ENCODE measurements around the gene HLCS. TPM values are rescaled to one million over a fixed set of nuclear protein-coding genes. Genes with fewer than 3 reads are reported as not detected.
A peak's percentile ranks its signal among the peaks of the same experiment; 100 is the strongest.

HLCS gene
- polyA plus RNA-seq, 4 donors = 2.7 to 13.7 (median 4.9) TPM

- Histone ChIP-seq H3K4me3 (ENCODE audit: low read depth in 1 of 3, low read length in 3 of 3) (no peak overlapping the region), H3K9me3 (ENCODE audit: control insufficient read depth in 2 of 2, insufficient read depth in 1 of 2, low read depth in 1 of 2, low read length in 1 of 2) (no peaks in the 10 kb centered on the region), H3K36me3 (ENCODE audit: control insufficient read depth in 3 of 3, insufficient read depth in 2 of 3, low read depth in 1 of 3, low read length in 3 of 3) (no peaks in the 10 kb centered on the region), H3K27me3 (ENCODE audit: control insufficient read depth in 3 of 3, insufficient read depth in 3 of 3, low read length in 3 of 3) (peaks cover 3 to 33% (median 4%) of the 10 kb centered on the region in 3 donors), H3K4me1 (ENCODE audit: control insufficient read depth in 3 of 3, insufficient read depth in 2 of 3, low read depth in 1 of 3, low read length in 2 of 3) (peaks cover 0 to 4% (median 2%) of the 10 kb centered on the region in 3 donors), H3K27ac (ENCODE audit: low read depth in 1 of 3, low read length in 2 of 3) (no peak overlapping the region)
- 82 to 88% (median 85%) methylated on average over 5 of the region's 5 CpGs for WGBS, 3 donors
- no peak for FAIRE-seq
- no peak for DNase-seq
Measured at GRCh38 chr21:36745459-36745858, 221.0 kb downstream of the HLCS start.

- Histone ChIP-seq H3K36me3 (ENCODE audit: control insufficient read depth in 3 of 3, insufficient read depth in 2 of 3, low read depth in 1 of 3, low read length in 3 of 3) (no peaks in the 10 kb centered on the region), H3K4me1 (ENCODE audit: control insufficient read depth in 3 of 3, insufficient read depth in 2 of 3, low read depth in 1 of 3, low read length in 2 of 3) (peaks cover 0 to 4% (median 2%) of the 10 kb centered on the region in 3 donors), H3K9me3 (ENCODE audit: control insufficient read depth in 2 of 2, insufficient read depth in 1 of 2, low read depth in 1 of 2, low read length in 1 of 2) (no peaks in the 10 kb centered on the region), H3K4me3 (ENCODE audit: low read depth in 1 of 3, low read length in 3 of 3) (no peak overlapping the region), H3K27me3 (ENCODE audit: control insufficient read depth in 3 of 3, insufficient read depth in 3 of 3, low read length in 3 of 3) (peaks cover 3 to 33% (median 4%) of the 10 kb centered on the region in 3 donors), H3K27ac (ENCODE audit: low read depth in 1 of 3, low read length in 2 of 3) (no peak overlapping the region)
- WGBS, 3 donors = 52 to 54% (median 53%) methylated on average over 29 to 30 of the region's 30 CpGs
- DNase-seq (peak in 1 of 2 donors; percentile 17), FAIRE-seq (no peak)
Measured at GRCh38 chr21:36744560-36745231, 221.8 kb downstream of the HLCS start.

- FAIRE-seq (no peak), DNase-seq (peak in 1 of 2 donors; percentile 80)
- Histone ChIP-seq H3K4me3 (ENCODE audit: low read depth in 1 of 3, low read length in 3 of 3) (no peak overlapping the region), H3K4me1 (ENCODE audit: control insufficient read depth in 3 of 3, insufficient read depth in 2 of 3, low read depth in 1 of 3, low read length in 2 of 3) (peaks cover 0 to 4% (median 2%) of the 10 kb centered on the region in 3 donors), H3K9me3 (ENCODE audit: control insufficient read depth in 2 of 2, insufficient read depth in 1 of 2, low read depth in 1 of 2, low read length in 1 of 2) (no peaks in the 10 kb centered on the region), H3K36me3 (ENCODE audit: control insufficient read depth in 3 of 3, insufficient read depth in 2 of 3, low read depth in 1 of 3, low read length in 3 of 3) (no peaks in the 10 kb centered on the region), H3K27me3 (ENCODE audit: control insufficient read depth in 3 of 3, insufficient read depth in 3 of 3, low read length in 3 of 3) (peaks cover 3 to 33% (median 4%) of the 10 kb centered on the region in 3 donors), H3K27ac (ENCODE audit: low read depth in 1 of 3, low read length in 2 of 3) (no peak overlapping the region)
- 14 to 62% (median 42%) methylated on average over 3 of the region's 3 CpGs for WGBS, 3 donors
Measured at GRCh38 chr21:36744190-36744559, 222.3 kb downstream of the HLCS start.

- H3K27me3 ChIP-seq (ENCODE audit: control insufficient read depth in 3 of 3, insufficient read depth in 3 of 3, low read length in 3 of 3) = peaks cover 3 to 28% (median 4%) of the 10 kb centered on the region in 3 donors
- no peak overlapping the region for H3K27ac ChIP-seq (ENCODE audit: low read depth in 1 of 3, low read length in 2 of 3)
- FAIRE-seq = no peak
- 91 to 95% (median 93%) methylated on average over 9 of the region's 9 CpGs for WGBS, 3 donors
- no peaks in the 10 kb centered on the region for H3K9me3 ChIP-seq (ENCODE audit: control insufficient read depth in 2 of 2, insufficient read depth in 1 of 2, low read depth in 1 of 2, low read length in 1 of 2)
- no peak for DNase-seq
- no peaks in the 10 kb centered on the region for H3K36me3 ChIP-seq (ENCODE audit: control insufficient read depth in 3 of 3, insufficient read depth in 2 of 3, low read depth in 1 of 3, low read length in 3 of 3)
- no peak overlapping the region for H3K4me3 ChIP-seq (ENCODE audit: low read depth in 1 of 3, low read length in 3 of 3)
- H3K4me1 ChIP-seq (ENCODE audit: control insufficient read depth in 3 of 3, insufficient read depth in 2 of 3, low read depth in 1 of 3, low read length in 2 of 3) = peaks cover 0 to 4% (median 2%) of the 10 kb centered on the region in 3 donors
Measured at GRCh38 chr21:36743446-36743845, 223.0 kb downstream of the HLCS start.

GRCh38 chr21:36743008-36743407 lies 223.5 kb downstream of the HLCS start:
- Histone ChIP-seq H3K9me3 (ENCODE audit: control insufficient read depth in 2 of 2, insufficient read depth in 1 of 2, low read depth in 1 of 2, low read length in 1 of 2) (no peaks in the 10 kb centered on the region), H3K4me1 (ENCODE audit: control insufficient read depth in 3 of 3, insufficient read depth in 2 of 3, low read depth in 1 of 3, low read length in 2 of 3) (peaks cover 0 to 4% (median 0%) of the 10 kb centered on the region in 3 donors), H3K27ac (ENCODE audit: low read depth in 1 of 3, low read length in 2 of 3) (no peak overlapping the region), H3K36me3 (ENCODE audit: control insufficient read depth in 3 of 3, insufficient read depth in 2 of 3, low read depth in 1 of 3, low read length in 3 of 3) (no peaks in the 10 kb centered on the region), H3K4me3 (ENCODE audit: low read depth in 1 of 3, low read length in 3 of 3) (no peak overlapping the region), H3K27me3 (ENCODE audit: control insufficient read depth in 3 of 3, insufficient read depth in 3 of 3, low read length in 3 of 3) (peaks cover under 1 to 24% (median 2%) of the 10 kb centered on the region in 3 donors)
- DNase-seq (no peak), FAIRE-seq (no peak)
- 92 to 97% (median 92%) methylated on average over 7 of the region's 7 CpGs for WGBS, 3 donors

- Histone ChIP-seq H3K27ac (ENCODE audit: low read depth in 1 of 3, low read length in 2 of 3) (no peak overlapping the region), H3K27me3 (ENCODE audit: control insufficient read depth in 3 of 3, insufficient read depth in 3 of 3, low read length in 3 of 3) (peaks cover 0 to 22% (median 2%) of the 10 kb centered on the region in 3 donors), H3K4me3 (ENCODE audit: low read depth in 1 of 3, low read length in 3 of 3) (no peak overlapping the region), H3K36me3 (ENCODE audit: control insufficient read depth in 3 of 3, insufficient read depth in 2 of 3, low read depth in 1 of 3, low read length in 3 of 3) (no peaks in the 10 kb centered on the region), H3K4me1 (ENCODE audit: control insufficient read depth in 3 of 3, insufficient read depth in 2 of 3, low read depth in 1 of 3, low read length in 2 of 3) (no peaks in the 10 kb centered on the region), H3K9me3 (ENCODE audit: control insufficient read depth in 2 of 2, insufficient read depth in 1 of 2, low read depth in 1 of 2, low read length in 1 of 2) (no peaks in the 10 kb centered on the region)
- FAIRE-seq (no peak), DNase-seq (no peak)
- WGBS, 3 donors = 91 to 93% (median 92%) methylated on average over 21 of the region's 21 CpGs
Measured at GRCh38 chr21:36741506-36741905, 225.0 kb downstream of the HLCS start.

GRCh38 chr21:36738489-36739126 lies 227.9 kb downstream of the HLCS start:
- DNase-seq (no peak), FAIRE-seq (no peak)
- WGBS, 3 donors = 67 to 77% (median 77%) methylated on average over 12 of the region's 12 CpGs
- Histone ChIP-seq H3K4me3 (ENCODE audit: low read depth in 1 of 3, low read length in 3 of 3) (no peak overlapping the region), H3K4me1 (ENCODE audit: control insufficient read depth in 3 of 3, insufficient read depth in 2 of 3, low read depth in 1 of 3, low read length in 2 of 3) (no peaks in the 10 kb centered on the region), H3K27ac (ENCODE audit: low read depth in 1 of 3, low read length in 2 of 3) (no peak overlapping the region), H3K9me3 (ENCODE audit: control insufficient read depth in 2 of 2, insufficient read depth in 1 of 2, low read depth in 1 of 2, low read length in 1 of 2) (peaks cover 0 to 5% of the 10 kb centered on the region in 2 donors), H3K27me3 (ENCODE audit: control insufficient read depth in 3 of 3, insufficient read depth in 3 of 3, low read length in 3 of 3) (peaks cover 0 to 10% (median 0%) of the 10 kb centered on the region in 3 donors), H3K36me3 (ENCODE audit: control insufficient read depth in 3 of 3, insufficient read depth in 2 of 3, low read depth in 1 of 3, low read length in 3 of 3) (no peaks in the 10 kb centered on the region)

GRCh38 chr21:36735724-36736320 lies 230.6 kb downstream of the HLCS start:
- DNase-seq = no peak
- H3K9me3 ChIP-seq (ENCODE audit: control insufficient read depth in 2 of 2, insufficient read depth in 1 of 2, low read depth in 1 of 2, low read length in 1 of 2) = peaks cover 0 to 5% of the 10 kb centered on the region in 2 donors
- no peak overlapping the region for H3K27ac ChIP-seq (ENCODE audit: low read depth in 1 of 3, low read length in 2 of 3)
- peaks cover 0 to 17% (median 0%) of the 10 kb centered on the region in 3 donors for H3K27me3 ChIP-seq (ENCODE audit: control insufficient read depth in 3 of 3, insufficient read depth in 3 of 3, low read length in 3 of 3)
- no peak overlapping the region for H3K4me3 ChIP-seq (ENCODE audit: low read depth in 1 of 3, low read length in 3 of 3)
- H3K36me3 ChIP-seq (ENCODE audit: control insufficient read depth in 3 of 3, insufficient read depth in 2 of 3, low read depth in 1 of 3, low read length in 3 of 3) = no peaks in the 10 kb centered on the region
- WGBS, 3 donors = 78 to 83% (median 81%) methylated on average over 15 of the region's 15 CpGs
- H3K4me1 ChIP-seq (ENCODE audit: control insufficient read depth in 3 of 3, insufficient read depth in 2 of 3, low read depth in 1 of 3, low read length in 2 of 3) = peaks cover 0 to 3% (median 0%) of the 10 kb centered on the region in 3 donors
- no peak for FAIRE-seq
